Urinary bladder (tissue), 4 donors: ENCODE results near the gene TUT7. TPM values are rescaled to one million over a fixed set of nuclear protein-coding genes. Genes with fewer than 3 reads are reported as not detected.
A peak's percentile ranks its signal among the peaks of the same experiment; 100 is the strongest.

Experiments used
- DNase-seq: peaks from one replicate; pipeline ENCODE4 v3.0.0-alpha.2; 2015; ENCODE audit errors: extremely low spot score
- H3K27ac ChIP-seq: one replicate; pipeline ENCODE4 v1.5.1; 2013; ENCODE audit warnings: low read depth, mild to moderate bottlenecking, moderate library complexity
- H3K36me3 ChIP-seq: one replicate; pipeline ENCODE4 v1.6.1; 2013; ENCODE audit warnings: mild to moderate bottlenecking, moderate library complexity; ENCODE audit not compliant: insufficient read depth
- H3K4me1 ChIP-seq: one replicate; pipeline ENCODE4 v1.6.1; 2013; ENCODE audit warnings: mild to moderate bottlenecking, moderate library complexity; ENCODE audit not compliant: insufficient read depth
- H3K4me3 ChIP-seq: one replicate; pipeline ENCODE4 v1.5.1; 2013; ENCODE audit warnings: low read depth, low read length
- WGBS: extraction: QIAGEN DNeasy Blood & Tissue Kit; methylation state at CpG from one replicate; pipeline ENCODE4 v1.1.7; 2013; 5-methylcytosine and 5-hydroxymethylcytosine counted together
- polyA plus RNA-seq: library from polyadenylated mRNA; stranded (reverse); fragments of 200-250 nt; gene quantifications from one replicate; pipeline ENCODE4 v1.2.3, GENCODE V29; 2013
- total RNA-seq: library from RNA; depleted of rRNA; stranded (reverse); fragments of >200 nt; gene quantifications from one replicate; pipeline ENCODE4 v1.2.3, GENCODE V29; 2014
- donor health status: healthy with polysubstance abuse.
- donor health status: healthy.

TUT7 gene
- total and polyA plus RNA-seq, 2 donors: 11.6 to 45.0 TPM

DNA sequence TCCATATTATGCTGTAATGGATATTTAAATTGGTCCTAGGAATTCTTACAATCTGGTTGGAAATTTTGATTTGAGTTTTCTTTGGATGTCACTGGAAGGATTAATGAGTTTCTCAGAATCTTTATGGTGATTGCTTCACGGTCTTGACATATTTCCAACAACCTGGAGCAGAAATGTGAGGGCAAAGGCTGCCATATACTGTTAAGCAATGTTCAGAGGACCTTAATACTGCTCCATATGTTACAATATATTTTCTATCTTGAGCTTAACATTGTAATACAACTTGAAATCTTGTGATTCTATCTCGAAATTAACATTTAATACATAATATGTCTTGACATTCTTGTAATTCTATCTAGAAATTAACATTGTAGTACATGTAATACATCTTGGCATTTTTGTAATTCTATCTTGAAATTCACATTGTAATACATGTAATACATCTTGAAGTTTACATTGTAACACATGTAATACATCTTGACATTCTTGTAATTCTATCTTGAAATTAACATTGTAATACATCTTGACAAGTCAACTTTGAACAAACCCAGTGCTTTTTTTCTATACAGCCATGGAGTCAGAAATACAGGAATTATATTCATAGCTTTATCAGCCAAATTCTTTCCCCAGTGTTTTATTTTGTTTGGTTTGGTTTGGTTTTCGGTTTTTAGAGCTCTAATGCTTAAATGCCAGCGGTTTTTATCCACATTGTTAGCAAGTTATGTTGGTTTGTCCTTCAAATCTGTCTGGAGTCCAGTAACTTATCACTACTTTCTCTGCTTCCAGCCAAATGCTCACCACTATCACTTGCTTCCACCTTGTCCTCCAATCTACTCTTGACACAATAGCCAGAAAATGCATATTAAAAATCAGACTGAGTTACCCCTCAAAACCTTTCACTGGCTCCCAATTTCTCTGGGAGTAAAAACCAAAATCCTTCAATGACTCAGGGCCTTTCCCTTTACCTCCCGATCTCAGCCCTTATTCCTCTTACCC, 3.0 kb upstream of the TUT7 start:
- Histone ChIP-seq H3K27ac (no peak overlapping the region), H3K4me1 (peaks cover 1% of the 10 kb centered on the region), H3K36me3 (no peaks in the 10 kb centered on the region), H3K4me3 (no peak overlapping the region)
- no peak for DNase-seq
- WGBS: 82% methylated on average over 5 of the region's 5 CpGs

DNA sequence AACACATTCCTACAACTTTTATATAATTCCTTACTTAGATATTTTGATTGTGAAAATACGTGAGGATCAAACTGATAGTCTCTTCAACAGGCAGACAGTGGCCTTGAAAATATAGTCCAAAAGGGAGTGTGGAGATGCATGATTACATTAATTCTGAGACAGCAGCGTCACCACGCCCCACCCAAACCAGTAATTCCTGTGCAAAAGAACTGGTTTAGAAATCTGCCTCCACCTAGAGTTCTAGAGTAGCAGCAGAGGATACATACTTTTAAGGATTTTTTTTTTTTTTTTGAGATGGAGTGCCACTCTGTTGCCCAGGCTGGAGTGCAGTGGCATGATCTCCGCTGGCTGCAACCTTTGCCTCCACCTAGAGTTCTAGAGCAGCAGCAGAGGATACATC, 1.6 kb upstream of the TUT7 start:
- H3K4me1 ChIP-seq: peaks cover 1% of the 10 kb centered on the region
- H3K36me3 ChIP-seq: no peaks in the 10 kb centered on the region
- H3K4me3 ChIP-seq: no peak overlapping the region
- H3K27ac ChIP-seq: no peak overlapping the region
- 89% methylated on average over 4 of the region's 4 CpGs for WGBS
- DNase-seq: no peak

DNA sequence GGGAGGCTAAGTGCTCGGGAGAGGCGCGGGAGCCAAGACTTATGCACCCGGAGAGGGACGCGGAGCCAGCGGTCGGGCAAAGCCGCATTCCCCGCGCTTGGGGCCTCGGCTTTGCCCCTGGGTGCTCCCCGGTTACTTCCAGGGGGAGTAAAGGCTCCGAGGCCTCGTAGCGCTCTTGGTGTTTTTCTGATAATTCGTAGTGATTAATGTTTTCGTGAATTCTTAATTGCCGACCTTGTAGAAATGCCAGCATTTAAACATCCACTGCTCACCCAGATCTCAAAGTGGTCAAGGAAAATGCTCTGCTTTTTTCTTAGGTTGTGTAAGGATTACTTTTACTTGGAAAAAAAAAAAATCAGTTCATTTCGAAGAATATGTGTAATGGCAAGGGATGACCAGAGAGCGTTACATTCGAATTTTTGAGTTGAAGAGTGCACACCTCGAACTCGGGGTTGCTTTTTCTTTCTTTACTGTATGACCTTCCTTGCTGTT, 654 bp upstream of the TUT7 start:
- peak overlapping the region; percentile 89 for H3K4me3 ChIP-seq
- H3K36me3 ChIP-seq: no peaks in the 10 kb centered on the region
- H3K27ac ChIP-seq: peak overlapping the region; percentile 89
- H3K4me1 ChIP-seq: peaks cover 1% of the 10 kb centered on the region
- WGBS: 8% methylated on average over 24 of the region's 24 CpGs
- peak; percentile 28 for DNase-seq

DNA sequence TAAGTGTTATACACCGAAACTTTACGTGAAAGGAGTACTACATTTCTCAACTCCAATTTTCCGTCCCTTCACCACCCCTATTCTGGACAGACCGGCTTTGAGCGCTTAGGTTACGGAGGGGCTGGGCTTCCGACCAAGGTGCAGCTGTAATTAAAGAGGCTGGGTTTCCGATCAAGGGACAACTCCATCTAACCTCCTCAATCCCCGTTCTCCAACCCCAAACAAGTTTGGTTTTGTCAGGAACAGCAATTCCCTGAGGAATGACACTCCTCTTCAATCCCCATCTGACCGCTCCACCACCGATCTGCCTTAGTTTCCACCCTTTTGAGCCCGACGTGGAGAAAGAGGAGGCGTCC, 577 bp downstream of the TUT7 start:
- Histone ChIP-seq H3K36me3 (no peaks in the 10 kb centered on the region), H3K4me3 (peak overlapping the region; percentile 89), H3K4me1 (peaks cover 1% of the 10 kb centered on the region), H3K27ac (peak overlapping the region; percentile 82)
- WGBS: under 1% methylated on average over 14 of the region's 14 CpGs
- DNase-seq: peak; percentile 29

DNA sequence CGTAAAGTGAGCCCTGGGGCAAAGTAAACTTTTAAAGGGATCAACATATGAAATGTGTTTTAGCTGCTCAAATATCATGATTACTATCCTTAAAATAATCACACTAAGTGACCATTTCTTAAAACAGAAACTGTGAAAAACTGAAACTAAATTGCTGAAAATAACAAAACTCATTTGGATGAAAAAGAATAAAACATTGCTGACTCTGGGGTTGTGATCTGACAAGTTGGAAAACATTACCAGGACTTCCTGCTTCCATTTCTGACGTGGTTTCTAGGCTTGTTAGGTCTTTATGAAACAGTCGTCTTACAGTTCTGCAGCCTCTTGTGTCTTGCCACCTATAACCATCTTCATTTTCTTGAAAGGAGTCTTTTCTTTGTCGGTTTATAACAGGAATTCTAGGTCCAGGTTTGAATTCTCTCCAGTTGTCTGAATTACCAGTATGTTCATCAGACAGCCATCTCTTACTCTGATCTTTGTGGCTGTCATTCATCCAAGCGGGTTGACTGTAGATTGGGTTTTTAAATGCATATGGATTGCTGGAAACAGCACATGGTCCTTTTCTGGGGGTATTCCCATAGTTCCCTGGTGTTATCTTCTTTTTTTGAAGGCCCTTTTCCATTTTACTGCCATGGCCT, 1.7 kb downstream of the TUT7 start:
- H3K27ac ChIP-seq: peak overlapping the region; percentile 50
- no peaks in the 10 kb centered on the region for H3K36me3 ChIP-seq
- H3K4me3 ChIP-seq: peak overlapping the region; percentile 31
- no peak for DNase-seq
- peaks cover 1% of the 10 kb centered on the region for H3K4me1 ChIP-seq
- WGBS: 64% methylated on average over 5 of the region's 5 CpGs

DNA sequence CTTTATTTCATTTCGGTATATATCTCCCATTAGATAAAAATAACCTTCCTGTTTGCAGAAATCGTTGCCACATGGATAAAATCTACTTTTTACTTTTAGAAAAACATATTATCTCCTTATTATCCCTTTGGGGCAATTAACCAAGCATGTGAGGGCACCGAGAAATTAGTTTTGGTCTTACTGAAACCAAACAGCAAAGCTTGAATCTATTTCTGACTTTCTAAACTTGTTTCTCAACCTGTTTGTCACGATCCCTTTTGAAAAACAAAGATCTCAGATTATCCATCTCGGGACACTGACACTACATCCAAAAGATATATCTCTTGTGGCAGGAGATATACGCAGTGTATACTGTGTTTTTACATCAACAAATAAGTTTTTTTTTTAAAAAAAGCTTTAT, 2.3 kb downstream of the TUT7 start:
- no peak for DNase-seq
- WGBS: 68% methylated on average over 6 of the region's 6 CpGs
- no peak overlapping the region for H3K27ac ChIP-seq
- H3K4me1 ChIP-seq: peaks cover 1% of the 10 kb centered on the region
- H3K36me3 ChIP-seq: no peaks in the 10 kb centered on the region
- H3K4me3 ChIP-seq: no peak overlapping the region

DNA sequence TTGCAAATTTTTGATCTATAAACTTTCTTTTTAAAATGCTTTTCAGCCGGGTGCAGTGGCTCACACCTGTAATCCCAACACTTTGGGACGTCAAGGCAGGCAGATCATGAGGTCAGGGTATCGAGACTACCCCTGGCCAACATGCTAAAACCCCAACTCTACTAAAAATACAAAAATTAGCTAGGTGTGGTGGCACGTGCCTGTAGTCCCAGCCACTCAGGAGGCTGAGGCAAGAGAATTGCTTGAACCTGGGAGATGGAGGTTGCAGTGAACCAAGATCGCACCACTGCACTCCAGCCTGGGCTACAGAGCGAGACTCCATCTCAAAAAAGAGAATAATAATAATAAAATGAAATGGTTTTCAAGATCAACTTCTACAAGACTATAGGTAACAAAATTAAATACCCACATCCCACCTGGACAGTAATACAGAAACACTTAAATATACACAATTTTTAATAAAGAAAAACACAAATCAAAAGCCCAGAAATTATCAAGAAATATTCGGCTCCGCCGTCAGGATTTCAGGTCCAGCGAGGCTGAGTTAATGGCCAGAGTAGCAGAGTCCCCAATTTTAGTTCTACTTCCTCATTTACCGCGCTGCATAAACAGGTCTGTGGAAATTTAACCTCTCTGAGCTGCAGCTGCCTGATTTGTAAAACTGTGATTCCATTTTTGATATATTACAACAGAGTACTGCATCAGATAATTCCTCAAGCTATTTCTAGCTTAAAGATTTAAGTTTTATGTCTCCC, 4.0 kb downstream of the TUT7 start:
- H3K27ac ChIP-seq: no peak overlapping the region
- H3K4me3 ChIP-seq: no peak overlapping the region
- peaks cover 3% of the 10 kb centered on the region for H3K36me3 ChIP-seq
- WGBS: 87% methylated on average over 12 of the region's 12 CpGs
- peaks cover 1% of the 10 kb centered on the region for H3K4me1 ChIP-seq
- DNase-seq: no peak

DNA sequence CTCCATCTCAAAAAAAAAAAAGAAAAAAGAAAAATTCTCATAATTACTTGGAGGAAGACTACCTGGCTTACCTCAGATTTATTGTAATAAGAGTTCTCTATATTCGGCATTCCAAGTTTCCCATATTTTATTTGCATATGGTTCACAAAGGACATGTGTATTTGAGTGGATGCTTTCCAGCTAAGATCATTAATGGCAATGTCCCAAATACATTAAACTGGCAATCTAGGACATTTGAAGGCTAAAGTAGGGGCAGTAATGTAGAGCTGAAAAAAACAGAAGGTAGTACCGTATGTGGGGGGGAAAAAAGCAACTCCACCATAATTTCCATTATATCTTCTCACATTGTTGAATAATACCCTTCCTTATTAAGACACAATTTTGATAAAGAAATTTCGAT, 4.9 kb downstream of the TUT7 start:
- Histone ChIP-seq H3K36me3 (peaks cover 3% of the 10 kb centered on the region), H3K27ac (no peak overlapping the region), H3K4me3 (no peak overlapping the region), H3K4me1 (peaks cover 1% of the 10 kb centered on the region)
- WGBS: 50% methylated on average over 3 of the region's 3 CpGs
- DNase-seq: no peak

DNA sequence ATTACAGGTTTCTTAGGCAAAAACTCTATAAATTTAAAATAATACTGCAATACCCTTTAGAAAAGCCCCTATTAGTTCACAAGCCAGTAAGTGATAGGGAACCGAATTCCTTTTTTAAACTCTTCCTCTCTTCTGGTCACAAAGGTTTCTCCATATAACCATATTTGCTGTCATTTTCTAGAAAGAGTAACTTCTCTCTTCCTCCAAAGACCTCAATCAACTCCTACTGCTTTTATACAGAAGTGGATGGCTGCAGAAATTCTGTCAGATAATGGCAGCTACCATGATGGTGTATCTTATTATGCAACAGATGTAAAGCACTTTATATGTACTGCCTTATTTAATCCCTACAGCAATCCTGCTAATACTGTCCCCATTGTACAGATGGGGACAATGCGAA, 6.2 kb downstream of the TUT7 start:
- Histone ChIP-seq H3K27ac (no peak overlapping the region), H3K4me1 (peaks cover 1% of the 10 kb centered on the region), H3K4me3 (no peak overlapping the region), H3K36me3 (peaks cover 3% of the 10 kb centered on the region)
- DNase-seq: no peak
- WGBS: 87% methylated on average over 2 of the region's 2 CpGs

DNA sequence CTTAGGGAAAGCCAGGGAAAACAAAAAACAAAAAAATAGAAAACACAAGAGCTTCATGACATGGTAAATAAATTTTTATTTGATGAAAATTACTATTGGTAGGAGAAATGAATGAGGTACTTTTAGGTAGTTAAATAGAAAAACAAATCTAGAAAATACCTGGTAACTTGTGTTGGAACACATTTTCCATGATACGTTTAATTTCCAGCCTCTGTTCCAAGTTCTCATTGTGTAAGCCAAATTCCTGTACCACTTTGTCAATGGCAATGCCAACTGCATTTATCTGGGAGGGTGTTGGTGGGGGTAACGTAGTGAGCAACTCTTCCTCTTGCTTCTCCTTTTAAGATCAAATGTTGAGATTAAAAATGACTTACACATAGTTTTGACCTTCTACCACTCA, 9.4 kb downstream of the TUT7 start:
- H3K4me1 ChIP-seq: no peaks in the 10 kb centered on the region
- no peak overlapping the region for H3K4me3 ChIP-seq
- peaks cover 3% of the 10 kb centered on the region for H3K36me3 ChIP-seq
- WGBS: 87% methylated on average over 2 of the region's 2 CpGs
- no peak for DNase-seq
- H3K27ac ChIP-seq: no peak overlapping the region

DNA sequence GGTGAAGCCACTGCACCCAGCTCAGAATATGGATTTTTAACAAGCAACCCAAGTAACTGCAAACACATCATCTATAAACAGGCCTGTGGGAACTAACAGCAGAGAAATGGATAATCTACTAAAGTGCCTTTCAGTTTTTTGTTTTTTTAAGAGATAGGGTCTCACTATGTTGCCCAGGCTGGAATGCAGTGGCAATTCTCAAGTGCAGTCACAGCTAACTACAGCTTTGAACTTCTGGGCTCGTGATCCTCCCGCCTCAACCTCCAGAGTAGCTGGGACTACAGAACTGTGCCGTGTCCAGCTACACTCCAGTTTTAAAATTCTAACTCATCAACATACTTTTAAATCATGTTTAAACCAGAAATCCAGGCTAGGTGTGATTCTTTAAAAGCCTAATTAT, 11.9 kb downstream of the TUT7 start:
- no peak for DNase-seq
- Histone ChIP-seq H3K4me3 (no peak overlapping the region), H3K4me1 (no peaks in the 10 kb centered on the region), H3K27ac (no peak overlapping the region), H3K36me3 (peaks cover 5% of the 10 kb centered on the region)
- WGBS: 97% methylated on average over 3 of the region's 3 CpGs

DNA sequence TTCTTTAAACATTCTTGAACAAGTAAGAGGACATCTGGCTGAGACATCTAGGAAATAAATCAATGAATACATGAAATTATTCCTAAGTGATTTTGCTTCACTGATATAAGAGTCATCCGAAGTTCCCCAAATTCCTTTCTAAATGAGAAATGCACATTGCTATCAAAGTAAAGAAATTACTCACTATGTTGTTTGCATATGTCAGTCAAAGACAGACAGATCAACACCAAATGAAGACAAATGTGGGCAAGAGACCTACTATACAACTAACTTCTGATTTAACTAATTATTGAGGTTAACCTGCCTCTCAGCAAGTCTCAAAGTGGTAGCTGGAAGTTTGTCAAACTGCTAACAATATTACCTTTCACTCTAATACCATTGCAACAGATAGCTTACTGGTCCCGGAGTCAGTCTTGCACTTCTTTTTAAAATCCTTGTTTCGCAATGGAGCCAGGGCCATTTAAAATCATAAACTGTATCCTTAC, 13.2 kb downstream of the TUT7 start:
- no peak for DNase-seq
- WGBS: 92% methylated on average over 3 of the region's 3 CpGs
- no peaks in the 10 kb centered on the region for H3K4me1 ChIP-seq
- peaks cover 5% of the 10 kb centered on the region for H3K36me3 ChIP-seq
- H3K27ac ChIP-seq: no peak overlapping the region
- no peak overlapping the region for H3K4me3 ChIP-seq

DNA sequence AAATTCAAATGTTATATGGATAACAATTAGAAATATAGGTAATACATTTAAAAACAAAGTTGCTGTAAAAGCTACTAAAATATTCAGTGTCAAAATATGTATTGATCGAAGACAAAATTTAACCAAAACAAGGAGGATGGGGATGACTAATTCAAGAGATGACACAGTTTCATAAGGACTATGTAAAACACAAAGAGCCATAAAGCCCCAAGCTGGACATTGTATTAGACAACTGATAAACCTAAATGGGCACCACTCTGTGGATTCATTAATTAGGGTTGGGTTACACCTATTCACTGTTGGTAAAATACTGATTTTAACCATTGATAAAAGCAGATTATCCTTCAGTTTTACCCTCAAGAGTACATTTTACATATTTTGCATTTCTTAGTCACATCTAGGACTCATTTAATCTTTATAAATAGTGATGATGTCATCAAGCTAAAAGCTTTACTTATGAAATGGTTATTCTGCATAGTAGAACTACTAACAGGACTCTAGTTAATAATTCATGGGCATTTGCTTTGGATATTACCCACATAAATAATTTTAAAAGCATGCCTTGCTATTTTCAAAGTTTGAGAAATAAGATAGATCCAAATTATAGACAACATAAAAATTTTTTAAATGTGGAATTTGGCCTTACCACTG, 13.7 kb downstream of the TUT7 start:
- WGBS: 89% methylated on average over 1 of the region's 1 CpG
- Histone ChIP-seq H3K4me3 (no peak overlapping the region), H3K36me3 (peaks cover 2% of the 10 kb centered on the region), H3K4me1 (no peaks in the 10 kb centered on the region), H3K27ac (no peak overlapping the region)
- no peak for DNase-seq
